Stimulated activated CD4-positive, alpha-beta T cell treated with anti-CD3 and anti-CD28 coated beads, Interleukin-1b, Interleukin-23, amount 100 ng/mL, for 1 hour (primary cell): ENCODE results near the gene CERS6.

ENCODE experiments used
- DNase-seq, 2 donors: peaks; one replicate each; pipeline ENCODE4 v3.0.0-alpha.2; 2020; ENCODE audit warnings: low read depth in 2 of 2

The CERS6 gene

DNA sequence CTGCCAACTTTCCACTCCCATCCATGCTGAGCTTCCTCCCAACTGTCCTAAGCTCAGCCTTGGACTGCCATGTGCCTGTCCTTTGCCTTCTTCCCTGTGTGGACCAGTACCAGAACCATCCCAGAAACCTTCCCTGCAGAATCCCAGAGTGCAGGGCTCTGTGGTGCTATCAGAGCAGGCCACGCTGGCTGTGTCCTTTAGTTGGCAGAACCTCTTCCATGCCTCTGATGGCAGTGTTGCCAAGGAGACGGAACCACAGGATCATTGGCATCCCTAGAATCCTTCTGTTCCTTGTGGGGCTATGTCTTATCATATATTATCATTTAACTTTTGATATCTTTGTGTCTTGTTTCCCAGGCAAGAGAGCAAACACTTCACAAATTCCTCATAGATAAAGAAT lies 273.4 kb downstream of the CERS6 start:
- no peak for DNase-seq

DNA sequence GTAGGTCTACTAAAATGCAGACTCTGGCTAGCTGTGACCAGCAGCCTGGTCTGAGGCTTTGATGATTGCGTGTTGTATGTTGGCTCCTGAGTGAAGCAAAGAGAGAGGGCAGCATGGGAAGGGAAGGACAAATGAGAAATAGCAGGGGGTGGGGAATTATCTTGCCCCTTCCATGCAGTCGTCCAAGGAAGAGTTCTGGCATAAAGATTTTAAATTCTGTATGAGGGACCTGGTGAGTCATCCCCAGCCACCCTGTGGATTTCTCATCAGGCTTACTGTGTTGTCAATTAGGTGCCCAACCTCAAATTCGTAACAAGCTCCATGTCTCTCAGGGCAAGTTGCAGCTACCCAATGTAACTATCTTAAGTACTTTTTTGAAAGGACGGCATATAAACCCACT lies 274.3 kb downstream of the CERS6 start:
- no peak for DNase-seq

DNA sequence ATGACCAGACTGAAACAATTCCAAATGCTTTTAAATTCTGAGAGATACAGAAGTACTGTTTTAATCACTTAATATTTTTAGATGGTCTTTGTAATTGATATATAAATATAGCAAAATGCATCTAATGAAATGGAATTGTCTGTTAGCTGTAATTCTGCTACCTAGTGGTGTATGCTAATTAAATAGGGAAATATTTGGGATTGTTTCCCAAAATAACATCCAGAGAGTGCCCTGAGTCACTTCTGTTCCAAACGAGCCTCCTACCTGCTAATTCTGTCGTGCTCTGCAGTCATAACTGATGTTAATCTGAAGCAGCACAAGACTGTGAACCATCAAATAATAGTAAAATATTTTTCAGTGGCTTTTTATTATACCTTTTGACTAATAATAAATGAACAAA lies 274.9 kb downstream of the CERS6 start:
- no peak for DNase-seq

DNA sequence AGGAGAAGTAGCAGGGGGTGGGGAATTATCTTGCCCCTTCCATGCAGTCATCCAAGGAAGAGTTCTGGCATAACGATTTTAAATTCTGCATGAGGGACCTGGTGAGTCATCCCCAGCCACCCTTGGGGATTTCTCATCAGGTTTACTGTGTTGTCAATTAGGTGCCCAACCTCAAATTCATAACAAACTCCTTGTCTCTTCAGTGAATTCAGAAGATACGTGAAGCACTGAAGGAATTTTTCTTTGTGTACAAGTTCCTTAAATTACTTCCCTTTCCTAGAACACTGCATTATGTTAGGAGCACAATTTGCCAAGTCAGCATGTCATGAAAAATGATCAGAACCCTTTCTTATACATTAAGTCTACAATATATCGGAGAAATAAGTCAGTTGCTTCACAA lies 275.5 kb downstream of the CERS6 start:
- DNase-seq = no peak

DNA sequence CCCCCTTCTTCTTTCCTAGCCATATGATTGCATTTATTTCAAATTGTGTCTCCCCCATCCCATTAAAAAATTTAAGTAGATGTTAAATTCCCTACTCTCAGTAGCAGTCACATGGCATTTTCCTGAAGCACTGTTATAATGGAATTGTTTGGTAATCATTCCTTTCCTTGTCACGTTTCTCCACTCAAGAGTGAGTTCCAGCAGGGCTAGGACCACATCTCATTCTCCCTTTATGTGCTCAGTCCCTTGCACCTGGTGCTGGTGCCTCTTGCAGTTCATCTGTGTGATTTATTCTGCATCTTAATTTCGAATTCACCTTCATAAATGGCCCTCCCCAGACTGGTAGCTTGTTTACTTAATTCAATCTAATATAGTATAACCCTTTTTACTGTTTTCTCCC lies 276.0 kb downstream of the CERS6 start:
- no peak for DNase-seq

DNA sequence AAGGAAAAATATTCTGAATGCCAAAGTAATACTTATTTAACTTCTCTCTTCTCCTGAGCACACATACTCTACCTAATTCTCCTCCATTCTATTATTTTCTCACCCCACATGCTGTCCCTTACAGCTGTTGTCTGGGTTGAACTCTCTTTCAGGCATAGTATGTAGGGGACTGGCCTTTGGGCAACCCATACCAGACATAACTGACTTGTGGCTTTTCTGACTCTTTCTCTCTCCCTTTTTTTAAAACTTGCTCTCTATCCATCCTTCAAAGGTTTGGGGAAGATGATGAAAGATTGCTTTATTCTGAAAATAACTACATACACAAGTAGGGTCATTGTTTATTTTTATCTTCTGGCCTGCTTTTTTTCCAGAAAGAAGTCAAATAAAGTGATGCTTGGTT lies 276.4 kb downstream of the CERS6 start:
- no peak for DNase-seq

DNA sequence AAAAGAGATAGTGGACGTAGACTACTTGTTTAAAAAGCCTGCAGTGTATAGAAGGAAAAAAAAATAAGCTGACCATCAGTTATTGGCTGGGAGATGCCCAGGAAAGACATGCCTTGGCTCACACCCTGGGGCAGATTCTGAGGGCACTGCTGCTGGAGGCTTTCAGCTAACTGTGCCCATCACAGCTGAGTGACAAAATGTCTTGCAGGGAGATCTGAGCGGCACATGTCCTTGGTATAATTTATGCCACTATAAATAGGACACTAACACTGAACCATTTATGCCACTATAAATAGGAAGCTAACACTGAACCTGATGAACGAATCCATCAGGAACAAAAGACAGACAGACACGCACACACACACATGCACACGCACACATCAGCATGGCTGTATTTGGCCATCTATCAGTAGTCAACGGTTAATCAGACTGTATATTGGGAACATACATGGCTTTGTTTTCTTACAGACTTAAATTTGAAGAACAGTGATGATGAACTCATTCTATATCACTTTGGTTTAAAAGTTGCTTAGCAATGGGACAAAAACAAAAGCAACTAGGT lies 278.2 kb downstream of the CERS6 start:
- no peak for DNase-seq

DNA sequence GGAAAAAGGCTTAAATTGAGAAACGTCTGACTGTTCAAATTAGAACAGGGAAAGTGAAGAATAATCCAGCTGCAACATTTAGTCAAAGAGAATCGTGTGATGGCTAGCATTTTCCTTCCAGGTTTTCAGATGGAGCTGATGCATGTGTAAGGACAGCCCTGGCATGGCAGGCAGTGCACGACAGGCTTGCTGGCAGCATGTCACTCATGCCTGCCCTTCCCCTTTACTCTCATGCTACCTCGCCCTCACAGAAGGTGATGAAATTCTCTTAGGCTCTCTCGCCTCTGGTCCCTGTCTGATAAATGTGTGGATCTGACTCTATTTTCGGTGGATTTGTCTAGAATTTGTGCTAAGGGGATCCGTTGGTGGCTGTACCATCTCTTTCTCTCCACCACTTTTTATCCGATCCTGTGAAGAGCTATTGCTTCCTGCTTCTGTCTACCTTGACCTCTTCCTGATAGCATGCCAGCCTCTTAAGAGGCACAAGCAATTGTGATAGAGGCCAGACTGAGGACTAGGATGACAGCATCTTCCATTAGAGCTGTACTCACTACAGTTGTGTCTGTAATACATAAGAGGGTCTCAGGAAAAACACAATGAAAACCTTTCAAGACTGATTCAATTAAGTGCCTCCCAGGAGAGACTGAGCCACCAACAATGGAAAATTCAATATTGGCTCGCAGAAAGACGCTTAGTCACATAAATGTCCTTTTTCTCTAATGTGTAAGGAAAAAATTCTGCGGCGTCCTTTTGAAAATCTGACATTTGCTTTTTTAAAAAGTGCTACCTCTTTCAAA lies 280.8 kb downstream of the CERS6 start:
- no peak for DNase-seq

DNA sequence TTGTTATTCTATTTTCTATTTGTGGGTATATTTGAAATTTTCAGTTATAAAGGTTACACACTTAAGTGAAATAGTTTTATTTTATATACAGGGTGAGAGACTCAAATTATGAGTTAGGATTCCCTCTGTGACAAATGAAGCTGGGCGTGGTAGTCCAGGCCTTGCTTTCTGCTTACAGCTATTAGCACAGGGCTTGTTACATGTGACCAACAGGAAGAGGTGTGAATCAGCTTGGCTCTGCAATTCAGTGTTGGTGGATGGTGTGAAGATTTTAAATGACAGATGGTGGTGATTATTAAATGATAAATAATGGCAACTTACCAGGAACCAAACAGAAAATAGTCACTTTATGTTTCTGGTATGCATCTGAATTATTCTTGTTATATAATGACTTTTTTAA lies 282.0 kb downstream of the CERS6 start:
- DNase-seq = no peak

DNA sequence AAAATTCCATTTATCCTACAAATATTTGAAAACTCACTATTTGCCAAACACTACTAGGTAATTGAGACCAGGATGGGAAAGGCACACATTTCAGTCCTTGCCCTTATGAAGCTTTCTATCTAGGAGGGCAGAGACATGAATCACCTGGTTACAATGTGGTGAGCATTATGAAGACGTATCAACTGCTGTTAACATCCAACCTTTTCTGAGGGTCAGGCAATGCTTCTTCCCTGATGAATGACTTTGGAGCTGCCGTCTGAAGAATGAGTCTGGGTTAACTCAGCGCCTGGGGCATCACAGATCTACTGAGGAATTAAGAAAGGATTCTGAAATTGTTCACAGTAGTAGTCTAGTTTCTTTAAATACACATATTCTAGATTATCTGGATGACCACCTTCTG lies 284.3 kb downstream of the CERS6 start:
- DNase-seq = no peak

DNA sequence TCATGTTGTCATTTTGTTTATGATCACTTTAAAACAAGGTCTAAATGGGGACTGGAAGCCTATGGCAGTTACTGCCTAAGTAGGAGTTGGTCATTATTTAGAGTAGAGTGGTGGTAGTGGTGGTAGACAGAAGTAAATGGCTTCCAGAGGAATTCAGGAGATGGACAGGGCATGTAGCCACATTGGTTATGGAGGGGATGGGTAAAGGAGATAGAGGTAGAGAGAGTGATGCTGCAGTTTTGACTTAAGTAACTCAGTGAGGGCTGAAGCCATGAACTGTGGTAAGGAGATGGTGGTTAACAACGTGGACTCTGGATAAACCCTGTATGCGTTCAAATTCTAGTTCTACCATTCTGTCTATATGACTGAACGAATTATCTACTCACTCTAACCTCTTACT lies 284.7 kb downstream of the CERS6 start:
- no peak for DNase-seq

DNA sequence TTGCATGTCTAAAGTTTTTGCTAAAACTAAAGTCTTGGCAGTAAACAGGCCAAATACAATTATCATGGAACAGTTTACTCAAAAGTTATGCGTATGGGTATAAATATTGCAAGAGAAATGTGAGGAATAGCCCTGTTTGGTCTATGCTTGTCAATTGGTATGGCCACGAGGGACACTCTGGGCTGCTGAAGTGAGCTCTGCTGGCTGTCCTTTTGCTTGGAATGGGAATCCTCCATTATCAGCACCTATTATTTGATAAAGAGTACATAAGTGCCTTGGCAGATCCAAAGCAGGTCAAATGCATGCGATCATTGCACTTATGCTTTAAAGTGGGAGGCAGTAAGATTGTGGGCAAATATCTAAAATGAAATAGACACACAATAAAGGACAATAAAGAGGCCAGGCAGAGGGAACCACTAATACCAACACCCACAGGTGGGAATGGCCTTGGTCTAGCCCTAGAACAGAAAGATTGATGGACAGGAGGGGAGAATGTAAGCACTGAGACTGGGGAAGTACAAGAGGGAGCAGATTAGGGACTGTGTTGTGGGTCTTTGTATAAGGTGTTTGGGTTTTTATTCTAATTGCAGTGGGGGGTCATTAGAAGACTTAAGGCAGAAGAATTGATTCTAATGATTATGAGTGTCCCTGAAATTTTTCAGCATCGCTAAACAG lies 286.3 kb downstream of the CERS6 start:
- DNase-seq = no peak

DNA sequence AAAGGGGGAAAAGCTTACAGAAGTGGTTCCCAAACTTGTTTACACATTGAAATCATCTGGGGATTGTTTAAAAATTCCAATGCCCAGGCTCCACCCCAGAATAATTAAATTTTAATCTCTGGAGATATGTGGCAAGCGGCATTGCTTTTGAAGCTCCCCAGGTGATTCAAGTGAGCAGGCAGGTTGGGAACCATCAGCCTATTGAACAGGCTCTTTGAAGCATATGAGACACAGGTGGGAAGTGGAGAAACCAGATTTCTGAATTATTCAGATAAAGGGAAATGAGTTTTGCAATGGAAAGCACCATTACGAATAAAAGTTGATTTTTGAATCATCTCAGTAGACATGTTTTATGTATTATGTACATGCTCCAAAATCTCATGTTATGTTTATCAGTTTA lies 288.8 kb downstream of the CERS6 start:
- DNase-seq = no peak

DNA sequence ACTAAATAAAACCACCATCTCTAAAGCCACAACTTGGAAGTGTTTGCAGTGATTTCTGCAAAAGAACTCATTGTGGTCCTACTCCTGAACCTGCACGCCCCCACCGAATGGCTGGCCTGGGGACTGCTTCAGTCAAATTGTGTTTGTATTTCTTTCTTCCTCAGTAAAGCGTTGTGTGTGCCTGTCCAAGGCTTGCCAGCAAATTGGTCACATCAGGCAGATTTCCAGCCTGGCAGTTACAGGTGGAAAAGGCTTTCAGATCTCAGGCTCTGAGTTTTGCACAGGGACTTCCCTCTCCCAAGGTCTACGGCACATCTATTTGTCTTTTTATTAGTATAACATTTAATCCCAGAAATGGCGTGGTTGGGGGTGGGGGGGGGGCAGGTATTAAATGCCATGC lies 292.4 kb downstream of the CERS6 start:
- DNase-seq = no peak

DNA sequence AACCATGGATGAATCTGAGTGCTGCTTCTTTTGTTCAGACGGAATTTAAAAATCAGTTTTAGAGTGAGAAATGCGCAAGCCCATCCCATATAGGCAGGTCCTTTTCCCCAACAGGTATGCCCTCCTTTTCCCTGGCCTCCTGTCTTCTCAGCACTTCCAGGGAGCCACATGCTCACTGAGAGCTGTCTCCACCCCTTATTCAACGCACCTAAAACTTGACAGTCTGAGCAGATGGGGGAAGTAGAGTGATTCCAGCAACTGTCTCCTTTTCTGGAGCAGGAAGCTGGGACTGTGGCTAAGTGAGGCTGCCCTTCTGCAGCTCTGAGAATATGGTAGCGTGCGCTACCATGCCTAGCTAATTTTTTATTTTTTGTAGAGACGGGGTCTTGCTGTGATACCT lies 293.2 kb downstream of the CERS6 start:
- no peak for DNase-seq

DNA sequence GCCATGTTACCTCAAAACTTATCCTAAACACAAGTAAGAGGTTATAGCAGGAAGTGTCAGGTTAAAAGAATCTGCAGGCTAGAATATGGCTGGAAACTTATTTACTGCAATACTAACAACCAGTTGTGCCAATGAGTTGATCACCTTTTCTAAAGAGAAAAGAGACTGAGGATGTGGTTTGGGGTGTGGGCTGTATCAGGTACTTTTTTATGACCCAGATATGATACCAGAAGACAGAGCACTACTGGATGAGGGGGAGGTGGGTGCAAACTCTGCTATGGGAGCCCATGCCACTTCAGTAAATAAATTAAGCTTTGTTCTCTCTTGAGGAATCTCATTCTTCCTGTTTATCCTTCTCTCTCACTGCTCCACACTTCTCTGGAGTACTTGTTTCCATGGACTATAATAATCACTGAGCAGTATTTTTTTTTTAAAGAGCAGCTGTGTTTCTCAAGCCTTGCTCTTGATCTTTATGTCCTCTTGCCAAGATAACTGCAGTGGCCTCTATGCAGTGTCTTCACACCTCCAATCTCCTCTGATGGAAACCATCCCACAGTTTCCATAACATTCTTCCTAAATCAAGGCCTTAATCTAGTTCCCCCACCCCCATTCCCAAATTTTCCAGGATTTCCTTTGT lies 295.1 kb downstream of the CERS6 start:
- no peak for DNase-seq

DNA sequence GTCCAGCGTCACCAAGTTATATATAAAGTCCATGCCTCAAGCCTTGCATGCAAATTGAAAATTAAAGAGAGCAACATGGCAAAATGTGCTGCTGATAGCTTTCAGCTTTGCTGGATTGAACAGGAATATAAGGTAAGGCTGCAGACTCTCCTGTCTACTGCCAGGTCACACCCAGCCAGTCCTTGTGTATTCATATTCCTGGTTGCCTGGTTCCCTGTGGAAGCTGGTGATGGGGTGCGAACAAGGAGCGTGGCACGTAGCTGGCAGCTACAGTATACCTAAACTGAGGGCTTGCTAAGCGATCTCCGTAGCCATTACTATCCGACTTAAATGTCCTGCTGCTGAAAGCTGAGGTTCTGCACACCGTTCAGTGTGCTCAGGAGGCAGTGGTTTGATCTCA lies 296.3 kb downstream of the CERS6 start:
- DNase-seq = no peak

DNA sequence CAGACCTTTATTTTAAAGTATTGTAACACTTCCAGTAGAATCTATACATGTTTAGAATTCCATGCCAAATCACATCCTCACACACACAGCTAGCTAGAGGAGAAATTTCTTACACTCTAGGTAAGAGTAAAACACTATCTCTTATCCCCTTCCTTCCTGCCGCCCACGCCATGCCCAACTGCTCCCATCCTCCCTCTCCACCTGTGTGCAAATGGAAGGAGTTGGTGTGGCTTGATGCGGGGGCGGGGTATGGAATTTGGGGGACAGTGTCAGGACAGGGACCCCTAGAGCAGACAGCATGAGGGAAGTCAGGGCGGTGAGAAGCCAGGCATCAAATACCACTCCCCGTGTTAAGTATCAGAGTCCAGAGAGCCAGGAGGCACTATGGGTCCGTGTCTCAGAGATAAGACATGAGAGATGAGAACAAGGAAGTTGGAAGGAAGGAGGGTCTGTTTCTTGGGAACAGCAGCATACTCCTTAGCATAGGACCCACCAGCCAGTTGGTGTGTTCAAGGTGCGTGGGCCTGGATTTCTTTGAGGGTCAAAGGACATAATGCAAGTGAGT lies 297.8 kb downstream of the CERS6 start:
- no peak for DNase-seq

DNA sequence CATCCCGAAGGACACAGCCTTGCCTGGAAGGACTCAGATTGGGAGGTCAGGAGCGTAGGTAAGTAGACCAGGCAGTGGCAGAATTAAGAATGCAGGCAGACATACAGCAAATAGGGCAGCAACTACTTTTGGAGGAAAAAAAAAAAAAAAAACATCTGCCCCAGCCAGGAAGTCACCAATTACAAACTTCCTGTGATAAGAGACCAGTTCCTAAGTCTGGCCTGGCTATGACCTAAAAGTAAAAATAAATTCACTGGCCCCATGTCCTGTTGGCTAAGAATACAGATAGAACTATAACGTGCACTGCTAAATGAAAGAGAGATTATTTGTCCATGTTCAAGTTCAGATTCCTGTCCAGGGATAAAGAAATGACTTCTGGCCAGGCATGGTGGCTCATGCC lies 301.2 kb downstream of the CERS6 start:
- DNase-seq = no peak

DNA sequence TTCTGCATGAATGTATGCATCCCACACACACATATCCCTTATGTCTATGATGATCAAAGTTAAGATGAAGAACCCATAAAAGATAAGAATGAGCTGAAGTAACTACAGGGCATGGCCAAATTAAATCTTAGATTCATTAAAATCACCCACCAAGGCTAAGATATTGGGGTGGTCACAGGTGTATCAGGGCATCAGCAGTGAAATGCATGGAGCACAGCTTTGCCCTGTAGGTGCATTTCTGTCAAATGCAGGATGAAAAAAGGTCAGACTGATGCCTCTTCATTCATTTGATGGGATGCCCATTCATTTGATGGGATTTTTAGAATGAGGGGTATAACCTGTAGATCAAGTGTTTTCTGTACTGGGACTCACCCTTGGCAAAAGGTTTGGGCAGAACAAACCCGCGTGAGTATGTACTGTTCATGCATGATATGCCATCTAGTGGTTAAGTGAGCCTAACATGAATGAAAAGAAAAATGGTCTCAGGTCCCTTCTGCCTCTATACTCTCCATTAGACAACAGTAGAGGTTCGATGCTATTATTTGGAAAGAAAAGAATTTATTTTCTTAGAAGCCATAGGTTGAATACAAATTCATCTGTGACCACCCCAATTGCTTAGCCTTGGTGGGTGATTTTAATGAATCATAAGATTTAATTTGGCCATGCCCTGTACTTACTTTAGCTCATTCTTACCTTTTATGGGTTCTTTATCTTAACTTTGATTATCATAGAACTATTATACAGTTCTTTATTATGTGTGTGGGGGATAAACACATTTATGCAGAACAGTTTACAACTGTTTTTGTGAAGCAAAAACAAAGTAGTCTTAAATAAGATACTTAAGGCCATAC lies 303.1 kb downstream of the CERS6 start:
- DNase-seq = no peak

DNA sequence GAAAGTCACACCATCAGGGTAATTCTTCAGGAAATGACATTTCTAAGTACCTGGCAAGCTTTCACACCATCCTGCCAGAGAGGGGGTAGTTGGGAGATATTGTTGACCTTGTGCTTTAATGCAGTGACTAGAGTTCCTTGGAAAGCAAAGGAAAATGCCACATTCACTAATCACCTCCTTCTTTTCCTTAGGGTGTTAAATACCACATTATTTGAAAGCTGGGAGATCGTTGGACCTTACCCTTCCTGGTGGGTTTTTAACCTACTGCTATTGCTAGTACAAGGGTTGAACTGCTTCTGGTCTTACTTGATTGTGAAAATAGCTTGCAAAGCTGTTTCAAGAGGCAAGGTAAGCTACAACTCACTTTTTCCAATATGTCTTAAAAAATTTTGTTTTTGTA lies 309.3 kb downstream of the CERS6 start:
- DNase-seq = no peak

DNA sequence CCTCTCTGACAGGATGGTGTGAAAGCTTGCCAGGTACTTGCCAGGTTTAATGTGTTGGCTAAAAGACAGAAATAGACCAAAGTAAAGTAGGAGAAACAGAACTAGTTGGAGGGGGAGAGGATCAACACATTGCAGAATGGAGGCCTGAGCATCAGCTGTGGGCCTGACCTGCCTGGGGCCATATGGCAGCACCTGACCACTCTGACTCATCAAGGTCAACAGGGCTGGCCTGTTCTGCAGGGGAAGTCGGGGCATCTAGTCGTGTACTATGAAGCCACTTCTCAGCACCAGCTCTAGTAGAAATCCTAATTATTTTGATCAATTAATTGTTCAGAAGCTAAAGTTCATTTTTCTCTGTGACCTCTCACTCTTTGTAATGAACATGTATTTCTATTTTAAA lies 310.5 kb downstream of the CERS6 start:
- no peak for DNase-seq
